Stimulated activated CD4-positive, alpha-beta T cell treated with anti-CD3 and anti-CD28 coated beads, TNF-alpha, amount 100 ng/mL, for 48 hours (primary cell): ENCODE results near the gene GPC2.
"Not testable (repeated sequence)": the region's sequence is repeated elsewhere in the genome, so short reads cannot be mapped to it uniquely, and the experiment has no call there.

Source experiments
- DNase-seq, 3 donors: peaks; one replicate each; pipeline ENCODE4 v3.0.0-alpha.2; 2020; ENCODE audit warnings: low read depth in 3 of 3

GPC2 gene

DNA sequence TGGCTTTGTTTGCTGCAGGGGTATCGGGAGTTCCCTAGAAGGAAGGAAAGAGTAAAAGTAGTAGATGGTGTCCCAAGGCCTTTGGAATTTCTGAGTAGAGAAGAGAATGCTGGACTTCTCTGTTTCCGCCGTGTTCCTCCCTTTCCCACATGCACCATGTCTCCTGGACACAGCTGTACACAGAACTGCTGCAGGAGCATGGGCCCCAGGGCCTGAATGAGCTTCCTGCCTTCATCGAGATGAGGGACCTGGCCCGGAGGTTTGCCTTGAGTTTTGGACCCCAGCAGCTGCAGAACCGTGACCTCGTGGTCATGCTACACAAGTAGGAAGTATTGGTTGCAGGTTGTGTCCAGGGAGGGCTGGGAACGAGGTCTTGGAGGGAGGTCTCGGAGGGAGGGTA, 27.3 kb upstream of the GPC2 start:
- DNase-seq = no peak

- no peak for DNase-seq
These were observed 23.5 kb upstream of the GPC2 start for GRCh38 chr7:100200693-100201092.

DNA sequence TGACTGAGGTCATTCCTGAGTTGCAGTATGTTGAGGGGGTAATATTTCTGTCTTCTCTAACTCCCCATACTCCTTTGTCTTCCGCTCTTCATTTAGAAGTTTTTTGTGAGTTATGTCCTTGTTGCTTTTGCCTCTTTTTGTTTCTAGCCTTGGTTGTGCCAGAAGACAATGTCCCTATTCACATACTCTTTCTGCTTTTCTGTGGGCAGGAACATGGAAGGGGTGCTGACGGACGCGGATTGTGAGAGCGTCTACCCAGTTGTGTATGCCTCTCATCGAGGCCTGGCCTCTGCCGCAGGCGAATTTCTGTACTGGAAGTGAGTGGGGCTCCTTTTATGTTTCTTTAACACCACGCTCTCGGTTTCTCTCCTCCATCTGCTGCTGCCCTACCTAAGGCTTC, 21.1 kb upstream of the GPC2 start:
- no peak for DNase-seq

DNA sequence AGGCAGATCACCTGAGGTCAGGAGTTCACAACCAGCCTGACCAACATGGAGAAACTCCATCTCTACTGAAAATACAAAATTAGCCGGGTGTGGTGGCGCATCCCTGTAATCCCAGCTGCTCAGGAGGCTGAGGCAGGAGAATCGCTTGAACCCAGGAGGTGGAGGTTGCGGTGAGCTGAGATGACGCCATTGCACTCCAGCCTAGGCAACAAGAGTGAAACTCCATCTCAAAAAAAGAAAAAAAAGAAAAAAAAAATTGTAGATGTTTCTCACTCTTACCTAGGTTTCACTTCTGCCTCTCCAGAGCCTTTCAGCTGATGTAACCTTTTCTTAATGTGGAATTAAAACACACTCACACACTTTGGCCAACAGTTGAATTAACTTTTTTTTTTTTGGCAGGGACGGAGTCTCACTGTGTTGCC, 18.7 kb upstream of the GPC2 start:
- not testable (repeated sequence) for DNase-seq

- no peak for DNase-seq
These were observed 18.0 kb upstream of the GPC2 start for GRCh38 chr7:100195222-100195621.

DNA sequence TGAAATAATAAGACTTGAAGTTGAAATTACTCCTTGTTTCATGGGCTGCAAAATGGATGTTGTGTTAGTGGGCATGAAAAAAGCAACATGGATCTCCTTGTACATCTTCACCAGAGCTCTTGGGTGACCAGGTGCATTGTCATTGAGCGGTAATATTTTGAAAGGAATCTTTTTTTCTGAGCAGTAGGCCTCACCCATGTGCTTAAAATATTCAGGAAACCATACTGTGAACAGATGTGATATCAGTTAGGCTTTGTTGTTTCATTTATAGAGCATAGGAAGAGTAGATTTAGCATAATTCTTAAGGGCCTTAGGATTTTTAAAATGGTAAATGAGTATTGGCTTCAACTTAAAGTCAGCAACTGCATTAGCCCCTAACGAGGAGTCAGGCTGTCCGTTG, 15.8 kb upstream of the GPC2 start:
- DNase-seq = no peak

- DNase-seq = not testable (repeated sequence)
These were observed 15.2 kb upstream of the GPC2 start for GRCh38 chr7:100192281-100192862.

DNA sequence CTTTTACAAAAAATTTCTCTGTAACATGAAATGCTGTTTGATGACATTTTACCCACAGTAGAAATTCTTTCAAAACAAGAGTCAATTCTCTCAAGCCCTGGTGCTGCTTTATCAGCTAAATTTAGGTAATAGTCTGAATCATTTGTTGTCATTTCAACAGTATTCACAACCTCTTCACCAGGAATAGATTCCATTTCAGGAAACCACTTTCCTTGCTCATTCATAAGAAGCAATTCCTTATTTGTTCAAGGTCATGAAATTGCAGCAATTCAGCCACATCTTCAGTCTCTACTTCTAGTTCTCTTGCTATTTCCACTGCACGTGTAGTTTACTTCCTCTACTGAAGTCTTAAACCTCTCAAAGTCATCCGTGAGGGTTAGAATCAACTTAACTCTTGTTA, 14.6 kb upstream of the GPC2 start:
- DNase-seq = no peak

DNA sequence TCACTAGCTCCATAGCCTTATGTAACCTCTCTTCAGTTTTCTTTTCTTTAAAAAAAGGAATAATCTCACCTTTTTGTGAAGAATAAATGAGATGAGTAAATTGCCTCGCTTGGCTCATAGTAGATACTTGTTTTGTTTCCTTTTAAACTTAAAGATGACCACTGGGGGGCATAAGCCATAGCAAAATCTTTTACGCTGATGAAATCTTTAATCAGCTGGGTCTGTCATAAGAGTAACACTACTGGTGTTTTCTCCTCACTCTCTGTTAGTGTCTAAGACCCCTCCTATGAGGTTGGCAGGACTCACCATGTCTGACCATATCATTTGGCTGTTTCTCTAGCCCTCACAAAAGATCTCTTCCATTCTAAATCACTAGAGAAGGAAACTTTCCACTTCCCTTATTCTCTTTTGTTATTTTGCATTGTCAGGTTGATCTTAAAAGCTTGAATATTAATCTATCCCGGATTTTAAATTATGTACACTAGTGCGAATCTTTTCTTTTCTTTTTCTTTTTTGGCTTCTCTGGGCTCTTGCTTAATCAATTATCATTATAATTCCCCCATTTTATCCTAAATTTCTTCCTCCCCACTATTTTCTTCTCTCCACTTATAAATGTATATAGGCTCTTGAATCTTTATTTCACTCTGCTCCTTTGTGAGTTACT, 13.0 kb upstream of the GPC2 start:
- DNase-seq = no peak

DNA sequence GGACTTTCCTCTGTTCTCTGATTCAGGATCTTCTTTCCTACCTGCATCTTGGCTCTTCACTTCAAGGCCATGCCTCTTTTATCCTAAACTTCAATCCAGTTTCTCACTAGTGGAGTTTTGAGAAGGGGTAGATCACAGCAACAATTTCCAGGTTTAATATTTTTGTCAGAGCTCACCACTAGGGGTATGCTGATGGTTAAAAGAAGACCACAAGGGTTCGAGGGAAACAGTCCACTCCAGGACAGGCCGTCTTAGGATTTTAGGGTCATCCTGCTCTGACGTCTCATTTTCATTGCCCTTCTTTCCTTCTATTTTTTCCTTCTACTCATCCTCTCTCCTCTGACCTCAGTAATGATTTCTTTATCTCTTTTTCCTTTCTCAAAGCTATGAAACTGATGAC, 11.9 kb upstream of the GPC2 start:
- DNase-seq = no peak

DNA sequence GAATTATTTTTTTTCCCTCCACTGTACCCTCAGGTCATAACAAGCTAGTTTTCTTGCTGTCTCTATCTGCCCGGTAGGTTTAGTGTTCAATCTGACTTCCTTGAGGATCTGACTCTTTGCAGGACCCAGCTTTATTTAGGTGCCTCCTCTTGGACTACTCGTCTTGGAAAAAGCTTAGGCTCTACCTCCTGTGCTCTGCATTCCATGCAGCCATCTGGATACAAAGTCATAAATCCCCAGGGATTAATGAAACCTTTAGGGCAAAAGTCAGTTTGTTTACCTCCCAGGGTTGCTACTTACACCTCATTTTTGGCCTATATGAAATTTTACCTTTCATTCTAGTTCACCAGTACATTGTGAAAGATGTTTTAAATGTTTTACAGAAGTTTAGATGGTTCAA, 8.5 kb upstream of the GPC2 start:
- no peak for DNase-seq

DNA sequence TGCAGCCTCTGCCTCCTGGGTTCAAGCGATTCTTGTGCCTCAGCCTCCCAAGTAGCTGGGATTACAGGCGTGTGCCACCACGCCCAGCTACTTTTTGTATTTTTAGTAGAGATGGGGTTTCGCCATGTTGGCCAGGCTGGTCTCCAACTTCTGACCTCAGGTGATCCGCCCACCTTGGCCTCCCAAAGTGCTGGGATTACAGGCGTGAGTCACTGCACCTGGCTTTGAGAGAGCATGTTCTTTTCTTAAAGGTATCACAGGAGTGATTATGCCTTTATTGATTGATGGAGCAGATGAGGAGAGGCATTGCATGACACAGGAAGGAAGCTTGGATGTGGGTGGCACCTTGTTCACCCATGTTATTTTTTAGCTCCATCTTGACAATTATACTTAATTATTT, 5.9 kb upstream of the GPC2 start:
- DNase-seq = not testable (repeated sequence)

DNA sequence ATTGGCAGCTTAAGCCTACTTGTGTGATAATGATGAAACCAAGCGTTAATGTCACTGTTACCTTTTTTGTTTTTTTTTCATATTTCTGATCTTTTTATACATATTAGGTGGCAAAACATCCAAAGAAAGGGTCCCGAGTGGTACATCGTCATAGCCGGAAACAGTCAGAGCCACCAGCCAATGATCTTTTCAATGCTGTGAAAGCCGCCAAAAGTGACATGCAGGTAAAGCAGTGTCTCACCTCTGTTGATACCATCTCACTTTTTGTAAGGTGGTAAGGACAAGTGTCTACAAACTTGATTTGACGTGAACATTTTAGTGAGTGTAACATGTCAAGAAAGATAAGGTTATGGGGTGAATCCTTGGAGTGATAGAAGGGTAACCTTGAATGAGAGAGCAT, 5.4 kb upstream of the GPC2 start:
- not testable (repeated sequence) for DNase-seq

GRCh38 chr7:100180084-100180483, 2.9 kb upstream of the GPC2 start:
- DNase-seq = not testable (repeated sequence)

GRCh38 chr7:100176096-100177044, 811 bp downstream of the GPC2 start:
- no peak for DNase-seq

DNA sequence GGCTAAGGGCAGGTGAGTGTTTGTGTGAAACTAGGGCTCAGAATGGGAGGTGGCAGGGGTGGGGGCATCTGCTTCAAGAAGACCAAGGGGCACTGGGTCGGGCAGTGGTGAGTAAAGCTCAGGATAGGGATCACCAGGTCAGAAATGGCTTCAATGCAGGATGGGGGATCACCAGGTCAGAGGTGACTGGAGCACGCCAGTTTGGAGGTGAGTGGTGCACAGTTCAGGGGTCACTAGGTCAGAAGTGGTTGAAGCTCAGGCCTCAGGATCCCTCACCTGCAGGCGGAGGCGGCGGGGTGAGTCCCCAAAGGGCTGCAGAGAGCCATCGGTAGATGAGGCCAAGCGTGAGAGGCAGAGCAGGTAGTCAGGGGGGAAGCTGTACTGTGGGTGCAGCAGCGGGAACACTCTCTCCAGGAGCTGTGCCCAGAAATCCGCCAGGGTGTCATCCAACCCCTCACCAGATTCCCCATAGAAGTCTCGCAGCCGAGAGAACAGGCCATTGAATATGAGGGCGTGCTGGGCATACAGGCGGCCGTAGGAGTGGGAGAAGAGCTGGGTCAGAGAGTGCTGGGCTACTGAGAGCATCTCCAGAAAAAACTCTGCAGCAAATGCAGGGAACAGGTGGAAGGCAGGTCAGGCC, 1.8 kb downstream of the GPC2 start:
- no peak for DNase-seq

DNA sequence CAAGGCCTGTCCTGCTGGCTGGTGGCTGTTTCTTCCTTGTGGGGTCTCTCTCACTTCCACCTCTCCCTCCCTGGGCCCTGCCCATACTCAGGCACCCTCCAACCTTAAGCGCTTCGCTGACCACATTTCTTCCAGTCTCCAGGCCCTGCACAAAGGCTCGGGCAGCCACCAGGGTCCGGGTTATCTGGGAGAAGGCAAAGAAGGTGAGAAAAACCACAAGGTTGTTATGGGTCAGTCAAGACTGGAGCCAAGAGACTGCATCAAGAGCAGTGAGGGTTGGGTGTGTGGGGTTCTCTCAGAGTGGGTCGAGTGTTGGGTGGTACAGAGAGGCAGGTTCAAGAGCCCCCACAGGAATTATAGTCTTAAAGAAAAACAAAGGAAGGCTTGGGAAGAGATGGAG, 2.6 kb downstream of the GPC2 start:
- no peak for DNase-seq

- no peak for DNase-seq
These were observed 3.2 kb downstream of the GPC2 start for GRCh38 chr7:100173806-100174495.

GRCh38 chr7:100171840-100172239, 5.3 kb downstream of the GPC2 start:
- no peak for DNase-seq

- no peak for DNase-seq
These were observed 6.0 kb downstream of the GPC2 start for GRCh38 chr7:100171087-100171681.
